ENCODE data around the gene FAAP20.

FAAP20 gene

DNA sequence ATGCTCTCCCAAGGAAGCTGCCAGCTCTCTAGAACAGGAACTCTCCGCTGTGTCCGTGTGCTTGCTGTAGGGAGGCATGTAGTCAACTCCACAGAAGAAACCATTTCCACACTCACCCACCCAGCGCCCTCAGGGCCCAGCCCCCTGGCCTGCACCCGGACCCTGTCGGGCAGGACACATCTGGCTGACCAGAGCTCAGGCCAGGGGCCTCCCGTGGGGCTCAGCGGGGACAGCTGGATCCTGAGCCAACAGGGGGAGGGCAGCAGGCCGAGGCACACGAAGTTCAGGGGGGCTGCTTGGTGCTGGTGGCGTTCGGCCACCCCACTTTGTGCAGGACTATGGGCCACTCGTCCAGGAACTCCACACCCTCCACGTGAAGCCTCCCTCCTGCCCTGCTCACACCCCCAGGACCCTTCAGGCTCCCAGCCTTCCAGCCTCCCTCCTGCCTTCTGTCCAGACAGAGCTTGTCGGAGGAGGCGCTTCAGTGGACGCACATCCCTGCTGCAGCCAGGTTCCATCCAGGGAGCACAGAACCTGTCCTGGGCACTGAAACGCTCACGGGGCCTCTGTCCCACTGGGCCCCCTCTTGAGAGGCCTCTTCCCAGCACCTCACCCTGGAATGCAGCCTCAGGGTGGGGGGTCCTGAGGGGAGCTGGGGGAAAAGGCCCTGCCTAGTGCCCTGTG, 15.0 kb upstream of the FAAP20 start:
- TF ChIP-seq, protein P1, sequence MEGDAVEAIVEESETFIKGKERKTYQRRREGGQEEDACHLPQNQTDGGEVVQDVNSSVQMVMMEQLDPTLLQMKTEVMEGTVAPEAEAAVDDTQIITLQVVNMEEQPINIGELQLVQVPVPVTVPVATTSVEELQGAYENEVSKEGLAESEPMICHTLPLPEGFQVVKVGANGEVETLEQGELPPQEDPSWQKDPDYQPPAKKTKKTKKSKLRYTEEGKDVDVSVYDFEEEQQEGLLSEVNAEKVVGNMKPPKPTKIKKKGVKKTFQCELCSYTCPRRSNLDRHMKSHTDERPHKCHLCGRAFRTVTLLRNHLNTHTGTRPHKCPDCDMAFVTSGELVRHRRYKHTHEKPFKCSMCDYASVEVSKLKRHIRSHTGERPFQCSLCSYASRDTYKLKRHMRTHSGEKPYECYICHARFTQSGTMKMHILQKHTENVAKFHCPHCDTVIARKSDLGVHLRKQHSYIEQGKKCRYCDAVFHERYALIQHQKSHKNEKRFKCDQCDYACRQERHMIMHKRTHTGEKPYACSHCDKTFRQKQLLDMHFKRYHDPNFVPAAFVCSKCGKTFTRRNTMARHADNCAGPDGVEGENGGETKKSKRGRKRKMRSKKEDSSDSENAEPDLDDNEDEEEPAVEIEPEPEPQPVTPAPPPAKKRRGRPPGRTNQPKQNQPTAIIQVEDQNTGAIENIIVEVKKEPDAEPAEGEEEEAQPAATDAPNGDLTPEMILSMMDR (IDR thresholded peaks at IDR 0.05; ENCODE audit: low read depth, low read length), result no peak
- DNase-seq, result no peak
- no peaks in the 10 kb centered on the region for H3K27me3 ChIP-seq (ENCODE audit: insufficient read depth, low read depth, severe bottlenecking)
- no peak overlapping the region; the same call in 1 of the 2 replicates for H3K27ac ChIP-seq
- H3K4me3 ChIP-seq (ENCODE audit: low read depth, low read length), result no peak overlapping the region
- no peaks in the 10 kb centered on the region for H3K36me3 ChIP-seq
- H3K9me3 ChIP-seq (ENCODE audit: severe bottlenecking), result no peaks in the 10 kb centered on the region

DNA sequence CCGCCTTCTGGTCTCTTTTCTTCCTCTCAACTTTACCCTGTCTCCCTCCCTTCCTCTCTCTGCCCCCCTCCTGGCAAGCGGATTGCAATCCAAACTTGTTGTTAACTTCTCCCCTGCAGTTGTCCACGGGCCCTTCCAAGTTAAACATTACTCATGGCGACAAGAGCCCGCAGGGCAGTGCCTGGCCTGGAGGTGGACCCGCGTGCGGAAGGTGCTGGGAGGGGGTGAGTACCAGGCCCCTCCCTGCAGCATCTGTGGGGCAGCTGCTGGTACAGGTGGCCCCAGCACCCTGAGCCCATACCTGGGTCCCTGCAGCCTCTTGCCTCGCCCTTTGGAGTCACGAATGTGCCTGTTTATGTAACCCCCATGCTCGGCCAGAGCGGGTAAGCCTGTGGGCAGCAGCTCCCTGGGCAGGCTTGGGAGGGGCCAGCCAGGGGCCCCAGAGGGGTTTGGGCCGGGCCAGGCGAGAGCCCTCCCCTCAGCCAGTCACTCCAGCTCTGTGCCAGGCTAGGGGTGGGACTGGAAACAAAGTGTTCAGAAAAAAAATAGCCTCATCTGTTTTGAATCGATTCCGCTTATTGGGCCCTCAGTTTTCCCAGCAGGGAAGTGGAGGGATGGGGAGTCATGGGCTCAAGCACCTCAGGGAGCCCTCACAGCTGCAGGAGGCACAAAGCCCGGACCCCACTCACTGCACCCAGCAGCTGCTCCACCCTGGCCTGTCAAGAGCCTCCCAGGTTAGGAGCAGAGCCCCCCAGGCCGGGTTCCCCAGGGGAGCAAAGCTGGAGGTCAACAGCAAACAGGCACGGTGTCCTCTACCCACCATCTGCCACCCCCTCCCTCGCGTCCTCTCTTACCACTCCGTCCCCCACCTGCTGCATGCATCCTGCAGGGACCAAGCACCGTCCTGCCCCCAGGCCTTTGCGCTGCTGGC, 14.0 kb upstream of the FAAP20 start:
- Histone ChIP-seq H3K27ac (no peak overlapping the region), H3K4me3 (ENCODE audit: low read depth, low read length) (no peak overlapping the region), H3K27me3 (ENCODE audit: insufficient read depth, low read depth, severe bottlenecking) (no peaks in the 10 kb centered on the region), H3K36me3 (no peaks in the 10 kb centered on the region), H3K9me3 (ENCODE audit: severe bottlenecking) (no peaks in the 10 kb centered on the region)
- TF ChIP-seq, protein P1 (IDR thresholded peaks at IDR 0.05; ENCODE audit: low read depth, low read length), result no peak
- no peak for DNase-seq

DNA sequence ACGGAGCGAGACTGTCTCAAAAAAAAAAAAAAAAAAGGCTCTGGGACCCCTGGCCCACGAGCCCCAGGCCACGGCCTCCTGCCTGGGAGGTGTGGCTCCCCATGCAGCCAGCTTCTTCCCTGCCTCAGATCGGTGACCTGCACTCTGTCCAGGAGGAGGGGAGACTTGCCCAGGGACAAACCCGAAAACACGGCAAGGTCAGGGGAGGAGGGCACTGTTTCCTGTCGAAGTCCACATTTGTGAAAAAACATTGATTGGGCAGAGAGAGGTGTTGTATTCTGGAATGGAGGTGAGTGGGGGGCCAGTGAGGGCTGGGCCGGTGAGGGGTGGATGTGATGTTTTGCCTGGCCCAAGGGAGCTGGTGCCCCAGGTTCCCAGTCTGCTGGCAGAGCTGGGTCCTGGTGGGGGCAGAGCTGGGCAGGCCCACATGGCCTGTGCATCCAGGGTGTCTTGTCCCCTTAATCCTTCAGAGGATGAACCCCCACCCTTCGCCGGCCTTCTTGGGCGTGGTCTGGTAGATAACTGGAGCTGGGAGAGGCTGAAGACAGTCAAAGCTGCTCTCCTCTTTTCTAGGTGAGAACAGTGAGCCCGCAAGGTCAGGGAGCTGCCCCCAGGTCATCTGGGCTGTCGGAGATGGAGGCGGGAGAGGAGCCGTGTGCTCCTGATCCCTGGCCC, 12.4 kb upstream of the FAAP20 start:
- no peak overlapping the region for H3K4me3 ChIP-seq (ENCODE audit: low read depth, low read length)
- H3K9me3 ChIP-seq (ENCODE audit: severe bottlenecking), result no peaks in the 10 kb centered on the region
- DNase-seq, result peak; percentile 65
- TF ChIP-seq, protein P1 (IDR thresholded peaks at IDR 0.05; ENCODE audit: low read depth, low read length), result no peak
- H3K27me3 ChIP-seq (ENCODE audit: insufficient read depth, low read depth, severe bottlenecking), result no peaks in the 10 kb centered on the region
- no peaks in the 10 kb centered on the region for H3K36me3 ChIP-seq
- no peak overlapping the region for H3K27ac ChIP-seq

DNA sequence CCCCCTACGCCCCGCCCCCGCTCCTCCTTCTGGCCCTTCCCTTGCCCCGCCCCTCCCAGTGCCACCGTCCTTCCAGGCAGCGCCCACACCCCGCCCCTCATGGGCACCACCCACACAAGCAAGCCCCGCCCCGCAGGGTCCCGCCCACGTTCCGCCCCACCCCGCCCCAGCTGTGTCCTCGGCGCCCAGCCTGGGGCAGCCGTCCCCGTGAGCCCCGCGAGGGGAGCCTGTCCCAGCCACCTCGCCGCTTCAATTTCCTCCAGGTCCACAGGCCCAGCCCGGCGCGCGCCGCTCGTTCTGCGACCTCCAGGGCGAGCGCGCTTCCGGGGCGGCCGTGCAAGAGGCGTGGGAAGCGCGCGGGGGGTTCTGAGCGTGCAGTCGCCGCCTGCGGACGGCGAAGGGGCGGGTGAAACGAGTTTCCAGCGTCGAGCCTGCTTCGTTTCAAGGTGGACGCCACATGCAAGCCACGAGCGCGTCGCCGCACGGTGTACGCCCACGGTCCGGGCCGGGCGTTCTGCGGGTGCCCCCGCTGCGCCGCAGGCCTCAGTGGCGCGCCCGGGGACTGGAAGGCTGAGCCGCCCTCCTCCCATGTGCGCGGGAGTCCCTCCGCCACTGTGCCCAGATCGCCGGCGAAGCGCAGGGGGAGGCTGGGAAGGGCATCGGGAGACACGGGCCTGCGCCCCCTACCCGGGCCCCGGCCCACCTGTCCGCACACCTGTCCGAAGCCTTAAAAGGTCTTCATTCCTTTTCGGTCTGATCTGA, 10.8 kb upstream of the FAAP20 start:
- Histone ChIP-seq H3K27me3 (ENCODE audit: insufficient read depth, low read depth, severe bottlenecking) (no peaks in the 10 kb centered on the region), H3K27ac (no peak overlapping the region), H3K36me3 (no peaks in the 10 kb centered on the region), H3K9me3 (ENCODE audit: severe bottlenecking) (no peaks in the 10 kb centered on the region), H3K4me3 (ENCODE audit: low read depth, low read length) (no peak overlapping the region)
- TF ChIP-seq, protein P1 (IDR thresholded peaks at IDR 0.05; ENCODE audit: low read depth, low read length), result no peak
- DNase-seq, result peak; percentile 48

DNA sequence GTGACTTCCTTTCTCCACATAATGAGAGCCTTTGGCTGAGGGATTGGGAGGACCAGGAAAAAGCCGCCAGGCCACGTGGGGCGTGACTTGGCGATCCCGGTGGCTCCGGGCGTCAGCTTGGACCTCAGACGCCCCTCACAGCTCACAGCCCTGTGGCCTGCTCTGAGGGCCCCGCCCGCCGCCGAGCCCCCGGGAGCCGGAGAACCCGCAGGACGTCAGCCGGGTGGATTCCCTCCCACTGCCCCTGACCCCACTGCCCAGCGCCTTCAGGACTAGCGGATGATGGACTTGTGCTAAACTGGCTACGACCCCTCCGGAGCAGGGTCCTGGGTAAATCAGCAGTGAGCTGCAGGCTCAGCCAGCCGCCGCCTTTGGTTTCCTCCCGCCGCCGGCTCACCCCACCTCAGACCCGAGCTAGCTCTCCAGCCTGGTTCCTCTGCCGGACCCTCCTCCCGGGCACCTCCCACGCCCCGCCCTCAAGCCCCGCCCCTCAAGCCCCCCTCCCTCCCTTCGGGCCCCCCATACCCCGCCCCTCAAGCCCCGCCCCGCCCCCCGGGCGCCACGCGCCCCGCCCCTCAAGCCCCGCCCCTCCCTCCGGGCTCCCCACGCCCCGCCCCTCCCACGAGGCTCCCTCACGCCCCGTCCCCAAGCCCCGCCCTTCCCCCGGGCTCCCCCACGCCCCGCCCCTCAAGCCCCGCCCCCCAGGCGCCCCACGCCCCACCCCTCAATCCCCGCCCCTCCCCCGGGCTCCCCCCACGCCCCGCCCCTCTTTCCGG, 10.0 kb upstream of the FAAP20 start:
- H3K4me3 ChIP-seq (ENCODE audit: low read depth, low read length), result no peak overlapping the region
- TF ChIP-seq, protein P1 (IDR thresholded peaks at IDR 0.05; ENCODE audit: low read depth, low read length), result no peak
- DNase-seq, result no peak
- H3K27me3 ChIP-seq (ENCODE audit: insufficient read depth, low read depth, severe bottlenecking), result no peaks in the 10 kb centered on the region
- no peak overlapping the region for H3K27ac ChIP-seq
- no peaks in the 10 kb centered on the region for H3K36me3 ChIP-seq
- no peaks in the 10 kb centered on the region for H3K9me3 ChIP-seq (ENCODE audit: severe bottlenecking)
